ENCODE measurements around the gene PPP1R3E. TPM values are rescaled to one million over a fixed set of nuclear protein-coding genes. Genes with fewer than 3 reads are reported as not detected.

PPP1R3E gene
- 15.5 and 16.9 TPM in 2 replicates for total RNA-seq
- polyA plus RNA-seq, result 14.2 and 17.9 TPM in 2 replicates

GRCh38 chr14:23302290-23303225, at the start of gene PPP1R3E:
Gene PPP1R3E (minus strand): TSS chr14:23302859. CDS start chr14:23302576, 283 bp downstream.
- no peak for TF ChIP-seq CTCF (IDR thresholded peaks at IDR 0.05; ENCODE audit: low read depth, low read length)
- H3K27me3 ChIP-seq, result no peaks in the 10 kb centered on the region
- peak within 1 kb of the TSS; percentile 79 for H3K27ac ChIP-seq
- H3K36me3 ChIP-seq, result peaks cover 11% of the 10 kb centered on the region
- H3K4me3 ChIP-seq, result peak within 1 kb of the TSS; percentile 44
- peak; percentile 62 to 86 for DNase-seq (ENCODE audit: low read depth in 1 of 2, low spot score in 1 of 2)
- H3K9me3 ChIP-seq (ENCODE audit: low read depth), result no peaks in the 10 kb centered on the region
- H3K4me1 ChIP-seq (ENCODE audit: low read depth), result peaks cover 24% of the 10 kb centered on the region

- DNase-seq (ENCODE audit: low read depth in 1 of 2, low spot score in 1 of 2), result peak in 1 of 2 donors; percentile 46
These were observed 49.2 kb upstream of the PPP1R3E start for GRCh38 chr14:23351681-23352505.

GRCh38 chr14:23349156-23349845, 46.6 kb upstream of the PPP1R3E start:
- TF ChIP-seq CTCF (IDR thresholded peaks at IDR 0.05; ENCODE audit: low read depth, low read length), result no peak
- no peaks in the 10 kb centered on the region for H3K4me1 ChIP-seq (ENCODE audit: low read depth)
- H3K27me3 ChIP-seq, result peaks cover 4% of the 10 kb centered on the region
- H3K4me3 ChIP-seq, result no peak overlapping the region
- no peak overlapping the region for H3K27ac ChIP-seq
- no peaks in the 10 kb centered on the region for H3K36me3 ChIP-seq
- no peak for DNase-seq (ENCODE audit: low read depth in 1 of 2, low spot score in 1 of 2)
- no peaks in the 10 kb centered on the region for H3K9me3 ChIP-seq (ENCODE audit: low read depth)

More at GRCh38 chr14:23351681-23352505, 49.2 kb upstream of the PPP1R3E start:
- TF ChIP-seq CTCF (IDR thresholded peaks at IDR 0.05; ENCODE audit: low read depth, low read length), result peak; percentile 12
- Histone ChIP-seq H3K4me1 (ENCODE audit: low read depth) (no peaks in the 10 kb centered on the region), H3K27ac (no peak overlapping the region), H3K36me3 (no peaks in the 10 kb centered on the region), H3K27me3 (peaks cover 4% of the 10 kb centered on the region), H3K4me3 (peak overlapping the region; percentile 44), H3K9me3 (ENCODE audit: low read depth) (no peaks in the 10 kb centered on the region)

GRCh38 chr14:23348297-23348655, 45.6 kb upstream of the PPP1R3E start:
- H3K27me3 ChIP-seq, result peaks cover 4% of the 10 kb centered on the region
- TF ChIP-seq CTCF (IDR thresholded peaks at IDR 0.05; ENCODE audit: low read depth, low read length), result no peak
- H3K27ac ChIP-seq, result no peak overlapping the region
- H3K4me3 ChIP-seq, result no peak overlapping the region
- DNase-seq (ENCODE audit: low read depth in 1 of 2, low spot score in 1 of 2), result no peak
- no peaks in the 10 kb centered on the region for H3K9me3 ChIP-seq (ENCODE audit: low read depth)
- H3K4me1 ChIP-seq (ENCODE audit: low read depth), result no peaks in the 10 kb centered on the region
- no peaks in the 10 kb centered on the region for H3K36me3 ChIP-seq
